Epithelial cell of esophagus (primary cell): ENCODE results near the gene FSTL4.

Experiments used
- DNase-seq: peaks from one replicate; pipeline ENCODE4 v3.0.0; 2010; ENCODE audit warnings: low read depth
- H3K4me3 ChIP-seq: 2 replicates; pipeline ENCODE4 v1.5.1; 2011; ENCODE audit warnings: mild to moderate bottlenecking, low read length, control low read depth
- CTCF ChIP-seq: IDR thresholded peaks from 2 replicates; pipeline ENCODE4 v1.5.1; 2011; ENCODE audit warnings: low read depth, mild to moderate bottlenecking, low read length, control low read depth, inconsistent platforms; ENCODE audit not compliant: insufficient read depth; ENCODE audit errors: missing control alignments

FSTL4 gene

GRCh38 chr5:133461796-133462516 is 150.4 kb downstream of the FSTL4 start:
- TF ChIP-seq CTCF = no peak
- H3K4me3 ChIP-seq = no peak overlapping the region
- no peak for DNase-seq

- no peak overlapping the region for H3K4me3 ChIP-seq
- DNase-seq = peak; percentile 66
- peak; percentile 91 for TF ChIP-seq CTCF
Measured at GRCh38 chr5:133460172-133460758, 152.1 kb downstream of the FSTL4 start.

GRCh38 chr5:133459474-133460160 is 152.7 kb downstream of the FSTL4 start:
- TF ChIP-seq CTCF = no peak
- no peak overlapping the region for H3K4me3 ChIP-seq
- DNase-seq = no peak

- no peak overlapping the region for H3K4me3 ChIP-seq
- no peak for TF ChIP-seq CTCF
Measured at GRCh38 chr5:133458435-133458834, 153.9 kb downstream of the FSTL4 start.

GRCh38 chr5:133457439-133458355 is 154.6 kb downstream of the FSTL4 start:
- no peak overlapping the region for H3K4me3 ChIP-seq
- no peak for TF ChIP-seq CTCF
- no peak for DNase-seq

More at GRCh38 chr5:133458435-133458834, 153.9 kb downstream of the FSTL4 start:
- no peak for DNase-seq

- peak; percentile 77 for DNase-seq
- H3K4me3 ChIP-seq = no peak overlapping the region
- TF ChIP-seq CTCF = no peak
Measured at GRCh38 chr5:133456933-133457402, 155.4 kb downstream of the FSTL4 start.
